K562 (cell line): ENCODE data around the gene SLC1A3. TPM values are rescaled to one million over a fixed set of nuclear protein-coding genes. Genes with fewer than 3 reads are reported as not detected.

Experiments used
- ATAC-seq: fragments of 200-7000 bp; cut with Tn5 transposase; 3 replicates; pipeline ENCODE4 v1.9.1; 2020; ENCODE audit warnings: moderate library complexity
- BruUV-seq: library from RNA; stranded (reverse); fragments of 400-500 nt; replicated peaks from 2 replicates; lab custom pipeline; 2021; lab: Mats Ljungman, UMichigan
- CTCF ChIA-PET: fragments of 300-600 bp; formaldehyde crosslinking; extraction: SDS; loops from one replicate; lab custom pipeline; 2021; ENCODE audit warnings: low intra/inter-chr PET ratio; lab: Yijun Ruan, JAX
- POLR2A ChIA-PET: fragments of 300-600, 350-650 bp; sonication (Branson Sonifier 250); formaldehyde crosslinking; extraction: SDS; loops from one replicate; lab custom pipeline; 2021; ENCODE audit warnings: antibody characterized with exemption, inconsistent platforms; lab: Yijun Ruan, JAX
- DNase-seq, 4 experiments: peaks; one replicate each; pipeline versions ENCODE4 v3.0.0 to v3.0.0-alpha.2; 2011 to 2018; ENCODE audit warnings: low spot score in 3 of 4, mixed read lengths in 3 of 4; ENCODE audit errors: extremely low read depth in 1 of 4
- FAIRE-seq: peaks from 2 replicates; lab custom pipeline; 2011; peaks lifted over from hg19 to GRCh38; lab: Jason Lieb, UNC
- H2AFZ ChIP-seq: 2 replicates; pipeline ENCODE4 v1.6.0; 2011; ENCODE audit warnings: low read depth, low read length, control low read depth, inconsistent platforms
- H3K27ac ChIP-seq: fragments of 200-600 bp; 3 replicates; pipeline ENCODE4 v1.8.0; 2011; ENCODE audit warnings: low read depth, mild to moderate bottlenecking, control low read depth, inconsistent platforms, low read length, moderate library complexity, mixed read lengths; ENCODE audit errors: extremely low read depth
- H3K27me3 ChIP-seq, 2 experiments: fragments of 300-600 bp in 1 of 2; 2 replicates in 1 of 2; 3 replicates in 1 of 2; pipeline versions ENCODE4 v1.6.0 to v1.8.0; 2011; ENCODE audit warnings: inconsistent platforms in 2 of 2, low read length in 2 of 2, mild to moderate bottlenecking in 1 of 2, mixed read lengths in 1 of 2, moderate library complexity in 1 of 2; ENCODE audit not compliant: control insufficient read depth in 2 of 2, insufficient read depth in 2 of 2
- H3K36me3 ChIP-seq: fragments of 300-600 bp; 3 replicates; pipeline ENCODE4 v1.8.0; 2011; ENCODE audit warnings: mild to moderate bottlenecking, low read length, inconsistent platforms; ENCODE audit not compliant: control insufficient read depth, insufficient read depth
- H3K4me1 ChIP-seq, 2 experiments: fragments of 200-600 bp in 1 of 2; replicated peaks in 1 of 2; 2 replicates in 1 of 2; 3 replicates in 1 of 2; pipeline versions ENCODE4 v1.5.1 to v1.8.0; 2011; ENCODE audit warnings: inconsistent platforms in 2 of 2, low read length in 2 of 2, mild to moderate bottlenecking in 1 of 2, mixed read lengths in 1 of 2, moderate library complexity in 1 of 2; ENCODE audit not compliant: control insufficient read depth in 2 of 2, insufficient read depth in 2 of 2
- H3K4me2 ChIP-seq: 2 replicates; pipeline ENCODE4 v1.6.1; 2011; ENCODE audit warnings: low read length, control low read depth, inconsistent platforms, mixed read lengths; ENCODE audit not compliant: insufficient read depth
- H3K4me3 ChIP-seq: fragments of 200-600 bp; sonication (generic), shearing (Covaris generic); 2 replicates; pipeline ENCODE4 v1.5.1; 2016; ENCODE audit warnings: control low read depth, inconsistent platforms
- H3K79me2 ChIP-seq: fragments of 200-600 bp; 3 replicates; pipeline ENCODE4 v1.8.0; 2011; ENCODE audit warnings: low read length, inconsistent platforms; ENCODE audit not compliant: control insufficient read depth, insufficient read depth
- H3K9ac ChIP-seq, 2 experiments: 2 replicates each; pipeline versions ENCODE4 v1.6.0 to v1.6.1; 2011; ENCODE audit warnings: low read depth in 2 of 2, low read length in 2 of 2, control low read depth in 1 of 2, inconsistent platforms in 1 of 2, mild to moderate bottlenecking in 1 of 2, mixed read lengths in 1 of 2; ENCODE audit not compliant: insufficient read depth in 1 of 2
- H3K9me1 ChIP-seq: one replicate; pipeline ENCODE4 v1.6.0; 2011; ENCODE audit warnings: inconsistent platforms, mild to moderate bottlenecking, low read length, moderate library complexity; ENCODE audit not compliant: control insufficient read depth, insufficient read depth
- H3K9me3 ChIP-seq: replicated peaks from 2 replicates; pipeline ENCODE4 v1.5.1; 2011; ENCODE audit warnings: low read depth, low read length, inconsistent platforms; ENCODE audit not compliant: control insufficient read depth, insufficient read depth
- H4K20me1 ChIP-seq: replicated peaks from 2 replicates; pipeline ENCODE4 v1.6.1; 2011; ENCODE audit warnings: low read length, inconsistent platforms, mixed read lengths; ENCODE audit not compliant: control insufficient read depth, insufficient read depth
- CBX2 ChIP-seq: fragments of 200-600 bp; sonication (generic); IDR thresholded peaks from one replicate; pipeline ENCODE4 v1.6.1; 2012; ENCODE audit warnings: mild to moderate bottlenecking, low read length, inconsistent platforms; ENCODE audit not compliant: insufficient read depth, poor library complexity, severe bottlenecking
- CSDE1 ChIP-seq, 2 experiments: fragments of 450-650 bp; IDR thresholded peaks; 2 replicates each; pipeline ENCODE4 v1.6.1; 2016; ENCODE audit warnings: mild to moderate bottlenecking in 1 of 2
- KDM2B ChIP-seq: fragments of 250-450 bp; sonication (Bioruptor Pico); IDR thresholded peaks from 2 replicates; pipeline ENCODE4 v1.8.0; 2021; ENCODE audit warnings: mild to moderate bottlenecking, moderate library complexity
- SMARCC2 ChIP-seq: fragments of 450-650 bp; IDR thresholded peaks from 2 replicates; pipeline ENCODE4 v1.6.1; 2017; ENCODE audit warnings: antibody characterized with exemption, moderate library complexity, mild to moderate bottlenecking, low read depth
- SNIP1 ChIP-seq: fragments of 450-650 bp; IDR thresholded peaks from 2 replicates; pipeline ENCODE4 v1.7.1; 2017; ENCODE audit warnings: low read depth, mild to moderate bottlenecking
- ZBTB49 ChIP-seq: sonication (generic); formaldehyde crosslinking; IDR thresholded peaks from 2 replicates; pipeline ENCODE4 v1.8.0; 2022; ENCODE audit warnings: missing genetic modification reagents, mild to moderate bottlenecking, borderline replicate concordance
- ZKSCAN3 ChIP-seq: fragments of 250-450 bp; sonication (Bioruptor Pico); IDR thresholded peaks from 2 replicates; pipeline ENCODE4 v1.4.0; 2020
- ZNF695 ChIP-seq: fragments of 450-650 bp; formaldehyde crosslinking; IDR thresholded peaks from 2 replicates; pipeline ENCODE4 v1.4.0; 2020; ENCODE audit warnings: mild to moderate bottlenecking, moderate library complexity
- WGBS: fragments of 100-300 bp; shearing (Covaris generic); methylation state at CpG from one replicate; pipeline ENCODE4 v1.1.6; 2016; ENCODE audit warnings: low coverage, mixed read lengths; ENCODE audit not compliant: insufficient coverage; ENCODE audit errors: missing lambda C conversion rate; 5-methylcytosine and 5-hydroxymethylcytosine counted together
- in situ Hi-C: fragments of 300-500 bp; cut with MboI; formaldehyde crosslinking; loops from 4 replicates; pipeline ENCODE4 v1.15.0; 2018; ENCODE audit warnings: inconsistent platforms, mixed read lengths
- intact Hi-C: fragments of 100-400 bp; cut with micrococcal nuclease; formaldehyde crosslinking; loops from 2 replicates; pipeline ENCODE4 v1.14.2; 2022
- polyA plus RNA-seq, 8 experiments: library from polyadenylated mRNA; depleted of rRNA in 4 of 8; stranded (reverse) in 5 of 8; unstranded in 3 of 8; fragments of >200 nt; fragmentation: Nextera tagmentation in 2 of 8; fragmentation: Illumina TruSeq in 1 of 8; extraction: Ambion mirVana in 2 of 8; extraction: Trizol in 1 of 8; gene quantifications; 2 replicates each; pipeline versions ENCODE4 v1.2.1 to v1.2.3, GENCODE V29; 2011 to 2014; ENCODE audit warnings: inconsistent platforms in 1 of 8, missing spikeins in 1 of 8
- total RNA-seq, 7 experiments: library from RNA; depleted of rRNA in 6 of 7; stranded (reverse); fragments of >200 nt in 6 of 7; fragmentation: Illumina TruSeq in 2 of 7; extraction: Trizol in 2 of 7; gene quantifications; 2 replicates each; pipeline versions ENCODE4 v1.2.1 to v1.2.3, GENCODE V29; 2011 to 2021; ENCODE audit warnings: low replicate concordance in 1 of 7

SLC1A3 gene
- total and polyA plus RNA-seq, 9 of the 15 experiments (the other 6 are each of a cell fraction or from before 2014, with no cell fraction given): 0.13 TPM; not detected in 8

GRCh38 chr5:36607838-36608783 is 1.7 kb downstream of the SLC1A3 start:
- Histone ChIP-seq H2AFZ (no peak overlapping the region), H3K4me1 (no peaks in the 10 kb centered on the region), H3K9me3 (no peaks in the 10 kb centered on the region), H3K27ac (no peak overlapping the region), H4K20me1 (no peaks in the 10 kb centered on the region), H3K4me3 (no peak overlapping the region), H3K27me3 (peaks cover 11 to 16% of the 10 kb centered on the region in 2 experiments; a peak in 4 of 5 replicates), H3K36me3 (no peaks in the 10 kb centered on the region), H3K79me2 (no peaks in the 10 kb centered on the region)
- POLR2A ChIA-PET: interaction anchor here (0.6 to 0.8 kb wide), 4 partner anchors 10 to 611 kb away, joined by 3 read pairs; no protein-coding TSS in a partner anchor
- no peak for FAIRE-seq
- no peak for DNase-seq
- TF ChIP-seq CSDE1 (IDR thresholded peaks at IDR 0.05): no peak
- TF ChIP-seq ZBTB49 (CRISPR knock-in tag): no peak
- TF ChIP-seq SNIP1: no peak
- TF ChIP-seq ZNF695 (CRISPR knock-in tag): no peak
- no peak for TF ChIP-seq KDM2B (CRISPR knock-in tag)
- no peak for TF ChIP-seq ZKSCAN3 (CRISPR knock-in tag)
- TF ChIP-seq CBX2: no peak
- TF ChIP-seq SMARCC2: no peak
- TF ChIP-seq, all 486 proteins: peak for 0
- Histone ChIP-seq H3K9me1 (no peaks in the 10 kb centered on the region), H3K9ac (no peak overlapping the region), H3K4me2 (no peak overlapping the region)
- intact Hi-C loops: loop anchor here (5.0 kb wide), 1 partner anchor 84 kb away; no protein-coding TSS in a partner anchor
- CTCF ChIA-PET: no interaction called here
- WGBS: under 1% methylated on average over 10 of the region's 10 CpGs
- no peak for ATAC-seq
- in situ Hi-C loops: no loop called here
- no TSS peak for BruUV-seq
